ENCODE data around the gene NEK7.
"Not testable (repeated sequence)": the region's sequence is repeated elsewhere in the genome, so short reads cannot be mapped to it uniquely, and the experiment has no call there.

NEK7 gene

DNA sequence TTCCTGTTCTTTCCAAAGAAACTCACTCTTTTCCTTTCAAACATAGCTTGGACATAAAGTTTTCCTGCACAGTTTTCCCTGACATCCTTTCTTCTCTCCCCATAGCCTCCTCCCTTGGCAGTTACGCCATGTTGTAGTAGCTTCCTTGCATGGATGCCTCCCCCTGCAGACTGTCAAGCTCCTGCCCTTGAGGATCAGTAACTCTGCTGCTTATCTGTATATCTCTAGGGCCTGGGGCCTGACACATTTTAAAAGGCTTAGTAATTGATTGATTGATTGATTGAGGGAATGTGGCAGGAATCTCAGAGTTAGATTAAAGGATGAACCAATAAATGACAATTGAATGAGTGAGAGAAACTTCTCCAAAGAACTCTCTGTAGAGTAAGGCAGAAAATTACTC, 143.7 kb downstream of the NEK7 start:
- DNase-seq, result no peak

- DNase-seq, result no peak
Observed at GRCh38 chr1:198304431-198304830, 147.6 kb downstream of the NEK7 start.

- DNase-seq, result not testable (repeated sequence)
Observed at GRCh38 chr1:198314817-198315216, 158.0 kb downstream of the NEK7 start.

DNA sequence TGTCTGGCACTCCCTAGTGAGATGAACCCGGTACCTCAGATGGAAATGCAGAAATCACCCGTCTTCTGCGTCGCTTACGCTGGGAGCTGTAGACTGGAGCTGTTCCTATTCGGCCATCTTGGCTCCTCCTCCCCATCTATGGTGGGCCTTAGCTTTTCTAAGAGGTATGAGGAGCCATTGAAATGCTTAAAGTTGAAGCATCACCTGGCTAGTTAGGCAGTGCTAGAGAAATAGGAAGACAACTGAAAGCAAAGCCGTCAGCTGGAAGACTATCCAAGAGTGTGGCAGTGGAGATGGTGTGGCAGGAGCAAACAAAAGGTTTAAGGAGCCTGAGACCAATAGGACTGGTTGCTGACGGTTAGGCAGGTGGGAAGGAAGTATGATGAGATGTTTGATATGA, 158.5 kb downstream of the NEK7 start:
- not testable (repeated sequence) for DNase-seq

GRCh38 chr1:198316546-198317100, 159.8 kb downstream of the NEK7 start:
- no peak for DNase-seq

DNA sequence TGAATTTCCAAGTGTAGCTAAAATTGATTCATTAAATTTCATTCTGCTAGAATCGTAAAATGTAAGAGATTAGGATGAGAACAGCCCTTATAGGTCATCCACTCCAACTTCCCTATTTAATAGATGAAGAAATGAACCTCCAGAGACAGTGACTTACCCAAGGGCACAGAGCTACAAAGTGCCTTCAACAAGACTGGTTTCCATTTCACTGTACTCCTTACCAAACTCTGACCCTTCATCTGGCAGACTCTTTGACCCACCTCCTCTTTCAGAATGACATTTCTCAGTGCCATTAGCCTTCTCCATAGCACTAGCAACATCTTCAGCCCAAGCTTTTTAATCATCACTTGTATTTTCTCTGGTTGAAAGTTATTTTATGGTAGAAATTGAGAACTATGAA, 161.3 kb downstream of the NEK7 start:
- no peak for DNase-seq

DNA sequence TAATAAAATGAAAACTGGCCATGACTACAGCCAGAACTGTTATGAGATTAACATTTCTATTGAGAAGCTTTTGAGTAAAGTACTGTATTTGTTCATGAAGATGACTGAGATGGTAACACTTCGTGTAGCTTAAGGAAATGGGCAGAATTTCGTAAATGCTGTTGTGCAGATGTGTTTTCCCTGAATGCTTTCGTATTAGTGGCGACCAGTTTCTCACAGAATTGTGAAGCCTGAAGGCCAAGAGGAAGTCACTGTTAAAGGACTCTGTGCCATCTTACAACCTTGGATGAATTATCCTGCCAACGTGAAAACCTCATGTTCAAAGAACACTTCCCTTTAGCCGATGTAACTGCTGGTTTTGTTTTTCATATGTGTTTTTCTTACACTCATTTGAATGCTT, 164.0 kb downstream of the NEK7 start:
- no peak for DNase-seq

DNA sequence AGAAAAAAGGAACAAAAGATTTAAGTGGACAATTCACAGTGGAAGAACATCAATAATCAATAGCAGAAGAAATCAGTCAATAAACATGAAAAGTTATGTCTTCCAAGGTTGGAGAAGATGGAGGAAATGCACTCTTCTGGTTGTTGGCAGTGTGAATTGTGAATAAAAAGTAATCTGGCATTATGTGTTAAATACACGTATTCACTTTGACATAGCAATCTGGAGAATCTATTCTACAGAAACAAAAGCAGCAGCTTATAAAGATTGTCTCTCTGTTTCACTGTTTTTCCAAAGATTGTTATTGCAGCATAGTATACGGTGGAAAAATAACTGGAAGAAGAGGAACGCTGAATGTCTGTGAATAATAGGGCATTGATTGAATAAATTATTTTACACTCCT, 169.4 kb downstream of the NEK7 start:
- DNase-seq, result no peak

DNA sequence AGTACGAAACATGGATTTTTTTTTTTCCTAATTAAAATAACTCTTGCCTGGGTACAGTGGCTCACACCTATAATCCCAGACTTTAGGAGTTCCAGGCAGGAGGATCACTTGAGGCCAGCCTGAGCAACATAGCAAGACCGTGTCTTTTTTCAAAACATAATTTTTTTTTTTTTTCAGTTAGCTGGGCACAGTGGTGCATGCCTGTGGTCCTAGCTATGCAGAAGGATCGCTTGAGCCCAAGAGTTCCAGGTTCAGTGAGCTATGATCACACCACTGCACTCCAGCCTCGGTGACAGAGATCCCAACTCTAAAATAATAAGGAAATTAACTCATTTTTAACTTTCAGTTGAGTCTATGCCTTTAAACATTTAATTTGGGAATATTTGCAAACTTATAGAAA, 170.1 kb downstream of the NEK7 start:
- no peak for DNase-seq

DNA sequence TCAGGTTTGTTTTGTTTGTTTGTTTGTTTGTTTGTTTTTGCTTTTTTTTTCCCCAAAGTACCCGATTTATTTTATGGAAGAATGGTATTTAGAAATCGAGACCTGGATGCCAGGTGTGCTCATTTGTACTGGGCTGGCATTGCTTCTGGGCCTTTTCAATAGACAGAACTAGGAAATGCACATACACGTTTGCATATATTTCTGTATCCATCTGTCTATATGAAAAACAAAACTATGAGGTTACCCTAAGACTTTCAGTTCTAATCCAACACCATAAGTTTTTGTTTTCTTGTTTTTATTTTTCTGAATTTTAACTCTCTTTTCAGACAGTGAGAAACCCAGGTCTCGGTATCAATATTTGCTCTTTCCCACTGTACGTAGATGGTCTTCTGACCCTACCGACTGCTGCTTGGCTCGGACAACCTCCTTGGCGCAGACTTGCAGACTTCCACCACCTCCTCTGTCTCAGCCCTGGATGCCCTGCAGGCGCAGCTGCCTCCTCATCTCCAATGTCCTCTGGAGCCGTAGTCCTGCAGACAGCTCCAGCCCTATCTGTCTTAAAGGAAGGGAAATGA, 171.7 kb downstream of the NEK7 start:
- no peak for DNase-seq

DNA sequence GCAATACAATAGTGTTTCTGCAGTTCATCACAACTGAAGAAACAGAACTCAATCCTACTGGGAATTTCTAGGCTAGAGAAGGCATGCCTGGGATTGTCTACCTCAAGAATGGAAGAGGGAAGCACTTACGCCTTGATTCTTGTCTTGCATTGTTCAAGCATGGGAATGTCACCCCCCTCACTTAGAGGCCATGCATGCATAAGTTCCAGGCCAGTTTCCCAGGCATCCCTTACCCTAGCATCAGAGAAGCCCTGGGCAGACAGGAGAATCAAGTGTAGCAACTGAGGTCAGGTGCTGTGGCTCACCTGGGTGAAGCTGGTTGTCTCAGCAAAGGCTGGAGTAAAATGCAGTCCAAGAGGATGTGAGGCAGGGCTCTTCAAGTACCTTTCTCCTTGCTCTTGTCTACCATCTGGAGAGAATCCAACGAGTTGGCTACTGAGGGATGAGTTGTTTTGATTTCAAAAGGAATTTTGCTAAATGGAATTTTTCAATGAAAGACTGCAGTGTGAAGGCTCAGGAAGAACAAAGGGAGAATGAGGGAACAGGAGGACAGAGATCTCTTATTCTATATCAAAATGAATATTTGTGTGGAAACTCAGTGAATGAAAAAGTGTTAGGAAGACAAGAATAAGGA, 174.3 kb downstream of the NEK7 start:
- no peak for DNase-seq

DNA sequence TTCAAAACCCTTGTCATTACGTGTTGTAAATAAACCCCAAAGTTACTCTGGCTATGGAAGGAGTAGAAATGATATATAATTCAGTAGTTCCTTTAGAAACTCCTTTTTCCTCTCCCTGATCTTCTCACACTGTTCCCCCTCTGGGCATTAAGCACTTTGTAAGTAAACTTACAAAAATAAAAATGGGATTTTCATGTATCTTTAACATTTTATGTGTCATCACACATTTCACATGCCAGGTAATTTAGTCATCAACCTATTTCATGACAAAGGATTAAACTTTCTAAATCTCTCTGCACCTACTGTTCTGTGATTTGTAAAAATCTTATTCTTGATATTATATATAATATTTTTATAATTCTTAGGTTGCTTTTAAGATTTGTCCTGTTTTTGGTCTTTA, 176.9 kb downstream of the NEK7 start:
- no peak for DNase-seq

GRCh38 chr1:198335663-198336062, 178.9 kb downstream of the NEK7 start:
- no peak for DNase-seq

DNA sequence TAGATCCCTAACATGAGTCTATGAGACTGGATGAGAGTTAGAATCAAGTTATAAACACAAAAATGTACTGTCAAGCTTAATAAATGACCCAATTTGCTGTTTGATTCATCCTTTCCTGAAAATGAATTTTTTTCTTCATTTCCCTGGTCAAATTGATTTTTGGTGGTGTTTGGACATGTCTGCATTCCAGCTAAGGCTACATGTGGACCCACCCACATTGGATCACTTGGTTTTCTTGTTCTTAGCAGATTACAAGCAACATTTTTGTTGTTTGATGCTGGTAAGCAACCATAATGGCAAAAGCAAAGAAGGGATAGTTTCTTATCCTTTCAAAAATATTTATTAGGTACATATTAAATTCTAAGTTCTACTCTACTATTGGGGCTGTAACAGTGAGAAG, 181.1 kb downstream of the NEK7 start:
- no peak for DNase-seq

DNA sequence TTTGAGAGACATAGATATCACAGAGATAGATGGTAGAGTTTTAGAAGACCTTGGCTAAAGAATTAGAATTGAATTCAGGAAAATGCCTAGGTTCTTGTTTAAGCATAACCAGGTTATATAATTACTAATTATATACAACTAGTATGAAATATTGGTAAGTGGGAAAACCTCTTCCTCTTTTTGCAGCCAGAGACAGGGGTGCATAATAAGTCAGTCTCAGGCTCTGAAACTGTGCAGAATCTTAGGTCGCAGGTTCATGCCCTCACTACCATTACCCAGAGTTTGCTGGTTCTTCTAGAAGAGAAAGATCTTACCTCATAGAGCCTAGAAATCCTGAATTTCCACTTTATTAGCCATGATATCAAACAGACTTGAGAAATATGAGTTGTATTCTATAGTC, 183.3 kb downstream of the NEK7 start:
- DNase-seq, result no peak

GRCh38 chr1:198346178-198346577, 189.4 kb downstream of the NEK7 start:
- DNase-seq, result no peak

- no peak for DNase-seq
Observed at GRCh38 chr1:198350456-198350855, 193.7 kb downstream of the NEK7 start.

DNA sequence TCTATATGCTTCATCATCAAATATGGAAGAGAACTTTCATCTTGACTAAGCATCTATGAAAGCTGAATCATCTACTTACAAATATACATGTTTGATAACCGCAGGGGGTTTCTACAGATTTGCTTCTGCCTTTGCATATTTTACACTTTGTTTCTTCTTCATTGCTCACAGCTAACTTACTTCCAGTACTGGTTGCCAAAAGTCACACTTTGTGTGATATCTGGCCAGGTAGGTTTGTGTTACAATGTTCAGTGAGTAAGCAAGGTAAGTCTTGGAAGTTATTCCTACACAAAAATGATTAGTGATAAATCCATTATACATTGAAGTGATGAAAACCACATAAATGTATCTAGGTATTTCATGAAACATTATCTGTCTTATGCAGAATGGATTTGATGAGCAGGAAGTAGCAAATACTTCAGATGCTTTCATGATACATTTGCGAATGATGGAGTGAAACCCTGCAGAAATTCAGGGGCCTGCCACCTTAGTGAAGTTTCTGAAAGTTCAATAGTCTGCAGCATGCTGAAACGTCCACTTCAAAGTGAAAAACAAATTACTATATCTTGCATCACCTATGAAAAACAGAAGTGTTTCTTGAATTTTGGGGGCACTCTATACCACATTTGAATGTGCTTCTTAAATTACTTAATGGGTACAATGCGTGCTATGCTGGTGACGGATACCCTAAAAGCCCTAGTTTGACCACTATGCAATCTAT, 196.3 kb downstream of the NEK7 start:
- no peak for DNase-seq

GRCh38 chr1:198357937-198358336, 201.1 kb downstream of the NEK7 start:
- DNase-seq, result no peak

GRCh38 chr1:198359024-198359653, 202.3 kb downstream of the NEK7 start:
- peak in 1 of 2 donors; percentile 41 for DNase-seq

DNA sequence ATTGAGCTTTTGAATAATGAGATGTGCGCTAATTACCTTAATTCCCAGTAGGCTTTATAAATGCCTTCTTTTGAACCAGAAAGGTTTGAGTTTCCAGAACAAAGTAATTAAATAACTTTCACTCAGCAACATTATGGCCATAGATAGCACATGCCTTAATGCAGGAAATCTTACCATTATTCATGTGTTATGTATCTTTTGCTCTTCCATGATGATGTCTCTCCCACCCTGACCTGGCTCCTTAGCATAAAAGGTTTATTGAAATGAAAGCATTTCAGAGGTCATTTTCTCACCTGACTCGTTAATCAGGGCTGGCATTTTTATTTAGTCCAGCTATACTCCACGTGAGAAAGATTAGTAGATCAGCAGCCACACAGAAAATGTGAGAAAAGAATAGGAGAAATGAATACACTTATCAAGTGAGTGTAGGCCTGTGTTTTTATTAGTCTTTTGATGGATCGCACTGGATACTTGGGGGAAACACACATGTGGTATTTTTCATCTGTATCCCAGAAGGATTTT, 203.5 kb downstream of the NEK7 start:
- DNase-seq, result no peak

- DNase-seq, result no peak
Observed at GRCh38 chr1:198361237-198361767, 204.5 kb downstream of the NEK7 start.

DNA sequence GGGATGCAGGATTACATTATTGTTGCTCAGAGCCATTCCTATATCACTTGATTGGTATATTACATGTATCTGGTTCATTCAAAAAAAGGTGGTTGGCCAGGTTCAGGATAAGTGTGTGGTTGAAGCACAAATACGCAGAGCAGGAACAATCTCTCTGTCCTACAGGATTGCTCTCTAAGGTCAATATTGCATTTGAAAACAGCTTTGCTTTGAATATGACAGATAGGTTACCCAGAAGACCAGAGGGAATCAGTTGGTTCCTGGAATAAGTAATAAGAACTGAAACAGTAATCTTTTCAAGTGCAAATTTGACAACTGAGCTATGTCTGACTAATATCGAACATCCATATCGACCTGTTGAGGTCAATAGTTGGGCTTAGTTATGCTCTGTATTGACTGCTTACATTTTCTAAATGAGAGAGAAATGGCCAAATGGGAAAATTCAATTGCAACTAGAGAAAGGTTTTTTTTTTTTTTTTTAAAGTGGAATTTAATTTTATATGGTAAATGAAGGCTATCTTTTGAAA, 206.9 kb downstream of the NEK7 start:
- DNase-seq, result no peak

Data from CD4-positive, alpha-beta T cell treated with Interferon alpha-2 for 1 hour (primary cell).